Iris pigment epithelial cell (primary cell): ENCODE results near the gene ARRDC5.
"Not testable (repeated sequence)": the region's sequence is repeated elsewhere in the genome, so short reads cannot be mapped to it uniquely, and the experiment has no call there.

Experiments
- DNase-seq: peaks from one replicate; pipeline ENCODE4 v3.0.0-alpha.2; 2011; ENCODE audit warnings: low read depth

The ARRDC5 gene

DNA sequence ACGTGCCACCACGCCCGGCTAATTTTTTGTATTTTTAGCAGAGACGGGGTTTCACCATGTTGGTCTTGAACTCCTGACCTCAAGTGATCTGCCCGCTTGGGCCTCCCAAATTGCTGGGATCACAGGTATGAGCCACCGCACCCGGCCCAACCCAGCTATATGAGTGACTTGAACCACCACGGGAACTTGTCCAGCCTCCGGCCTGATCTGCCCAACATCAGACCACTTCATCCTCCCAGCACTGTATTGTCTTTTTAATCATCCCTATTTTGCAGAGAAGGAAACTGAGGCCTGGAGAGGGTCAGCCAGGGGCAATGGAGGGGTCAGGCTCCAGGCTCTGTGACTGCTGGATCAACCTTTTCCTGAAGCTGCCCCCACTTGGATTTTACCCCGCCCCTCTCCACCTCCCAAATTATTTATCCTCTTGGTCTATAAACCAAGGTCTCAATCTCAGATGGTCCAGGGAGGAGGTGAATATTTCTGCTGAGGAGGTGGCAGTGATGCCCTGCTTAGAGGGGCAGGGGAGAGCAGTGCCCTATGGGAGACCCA, 34.3 kb downstream of the ARRDC5 start:
- DNase-seq: no peak

DNA sequence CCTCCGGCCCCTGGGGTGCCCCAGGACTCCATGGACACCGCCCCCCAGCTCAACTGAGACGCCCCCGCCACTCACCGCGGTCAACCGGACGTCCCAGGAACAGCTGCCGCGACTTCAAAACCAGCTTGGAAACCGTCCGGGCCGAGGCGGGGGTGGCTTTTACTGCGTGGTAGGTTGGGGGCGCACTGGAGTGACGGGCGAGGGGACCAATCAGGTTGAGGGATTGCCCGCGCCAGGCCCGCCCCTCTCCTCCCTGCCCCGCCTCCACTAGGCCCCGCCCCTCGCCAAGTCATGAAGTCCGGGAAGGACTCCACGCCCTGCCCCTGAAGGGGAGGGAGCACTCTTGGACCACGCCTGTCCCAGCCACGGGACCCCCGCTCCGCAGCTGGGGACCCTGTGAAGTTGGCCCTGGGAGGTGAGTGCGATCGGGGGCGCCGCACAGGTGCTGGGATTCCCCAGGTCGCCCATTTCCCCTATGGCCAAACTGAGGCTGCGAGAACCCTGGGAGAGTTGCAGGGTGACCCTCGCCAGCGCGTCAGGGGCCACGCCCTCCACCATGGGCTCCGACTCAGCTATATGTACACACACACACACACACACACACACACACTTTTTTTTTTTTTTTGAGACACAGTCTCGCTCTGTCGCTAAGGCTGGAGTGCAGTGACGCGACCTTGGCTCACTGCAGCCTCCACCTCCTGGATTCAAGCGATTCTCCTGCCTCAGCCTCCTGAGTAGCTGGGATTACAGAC, 35.0 kb downstream of the ARRDC5 start, which contains the start of gene PLIN3:
Gene PLIN3 (minus strand): TSS at position 134 of the 752 bp plus-strand sequence. CDS start 6,273 bp downstream, outside the sequence.
- DNase-seq: peak; percentile 96

DNA sequence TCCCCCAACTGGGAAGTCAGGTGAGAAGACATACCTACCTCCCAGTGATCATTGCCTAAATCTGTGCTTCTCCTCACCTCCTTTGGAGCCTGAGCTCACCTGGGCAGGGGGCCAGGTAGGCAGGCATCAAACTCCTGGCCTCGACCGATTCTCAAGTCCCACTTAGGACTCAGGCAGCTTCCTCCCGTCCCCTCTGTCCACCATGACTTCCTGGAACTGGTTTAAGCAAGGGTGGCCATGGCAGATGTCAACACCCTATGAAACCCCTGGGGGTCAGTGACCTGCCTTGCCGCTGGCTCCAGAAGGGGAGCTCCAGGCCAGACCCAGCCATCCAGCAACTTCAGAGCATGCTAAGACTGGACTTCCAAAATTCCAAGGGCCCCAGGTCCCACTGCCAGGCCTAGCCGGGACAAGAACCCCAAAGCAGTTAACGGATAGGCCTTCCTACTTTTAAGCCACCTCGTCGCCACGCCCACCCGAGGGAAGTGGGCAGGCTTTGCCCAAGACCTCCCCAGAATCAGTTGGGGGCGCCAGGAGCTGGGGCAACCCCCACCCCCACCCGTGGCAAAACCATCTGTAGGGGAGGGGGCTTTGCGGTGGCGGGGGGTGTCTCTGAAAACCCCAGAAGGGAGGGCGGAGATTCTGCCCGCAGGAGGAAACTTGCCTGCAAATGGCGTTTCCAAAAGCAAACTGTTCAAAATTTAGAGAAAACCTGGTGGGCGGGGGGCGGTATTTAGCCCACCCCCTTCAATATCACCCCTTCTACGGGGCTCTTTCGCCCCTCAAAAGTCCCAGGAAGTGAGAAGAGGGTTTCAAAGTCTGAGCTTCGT, 35.9 kb downstream of the ARRDC5 start:
- peak; percentile 46 for DNase-seq

DNA sequence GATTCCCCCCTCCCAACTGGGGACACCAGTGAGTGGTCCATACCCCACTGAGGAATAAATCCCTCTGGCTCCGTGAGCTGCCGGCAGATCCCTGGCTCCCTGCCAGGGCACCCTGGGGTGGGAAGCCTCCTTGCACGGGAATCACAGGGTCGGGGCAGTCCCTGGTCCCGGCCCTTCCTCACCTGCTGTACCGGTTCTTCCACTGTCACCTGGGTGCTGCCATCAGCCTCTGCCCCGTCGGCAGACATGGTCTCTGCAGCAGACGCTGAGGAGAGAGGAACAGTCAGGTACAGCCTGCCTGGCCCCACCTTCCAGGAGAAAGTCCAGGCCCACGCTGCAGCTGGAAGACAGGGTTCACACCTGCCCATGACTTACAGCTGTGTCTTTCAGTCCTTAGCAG, 41.5 kb downstream of the ARRDC5 start:
- no peak for DNase-seq

DNA sequence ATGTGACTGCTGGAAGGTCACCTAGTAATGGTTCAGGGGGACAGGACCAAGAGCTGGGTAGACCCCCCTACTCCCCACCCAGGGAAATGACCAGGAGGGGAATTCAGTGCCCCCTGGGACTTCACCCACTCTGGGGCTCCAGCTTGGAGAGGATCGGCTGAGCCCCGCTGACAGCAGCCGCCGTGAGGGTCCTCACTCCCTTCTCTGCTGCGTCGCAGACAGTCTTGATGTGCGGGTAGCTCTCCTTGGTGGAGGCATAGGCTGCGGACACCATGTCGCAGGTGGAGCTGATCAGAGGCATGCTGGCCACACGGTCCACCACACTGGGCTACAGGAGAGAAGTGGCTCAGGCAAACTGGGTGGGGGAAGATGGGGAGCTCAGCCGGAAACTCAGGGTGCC, 43.0 kb downstream of the ARRDC5 start:
- no peak for DNase-seq

DNA sequence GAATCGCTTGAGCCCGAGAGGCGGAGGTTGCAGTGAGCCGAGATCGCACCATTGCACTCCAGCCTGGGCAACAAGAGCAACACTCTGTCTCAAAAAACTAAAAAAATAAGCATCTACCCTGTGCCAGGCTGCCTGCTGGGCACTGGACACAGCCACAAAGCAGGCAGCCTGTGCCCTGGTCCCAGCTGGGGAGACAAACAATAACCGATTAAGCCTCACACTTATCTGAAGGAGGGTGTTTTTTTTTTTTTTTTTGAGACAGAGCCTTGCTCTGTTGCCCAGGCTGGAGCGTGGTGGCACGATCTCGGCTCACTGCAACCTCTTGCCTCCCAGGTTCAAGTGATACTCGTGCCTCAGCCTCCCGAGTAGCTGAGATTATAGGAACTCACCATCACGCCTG, 46.2 kb downstream of the ARRDC5 start:
- DNase-seq: not testable (repeated sequence)

DNA sequence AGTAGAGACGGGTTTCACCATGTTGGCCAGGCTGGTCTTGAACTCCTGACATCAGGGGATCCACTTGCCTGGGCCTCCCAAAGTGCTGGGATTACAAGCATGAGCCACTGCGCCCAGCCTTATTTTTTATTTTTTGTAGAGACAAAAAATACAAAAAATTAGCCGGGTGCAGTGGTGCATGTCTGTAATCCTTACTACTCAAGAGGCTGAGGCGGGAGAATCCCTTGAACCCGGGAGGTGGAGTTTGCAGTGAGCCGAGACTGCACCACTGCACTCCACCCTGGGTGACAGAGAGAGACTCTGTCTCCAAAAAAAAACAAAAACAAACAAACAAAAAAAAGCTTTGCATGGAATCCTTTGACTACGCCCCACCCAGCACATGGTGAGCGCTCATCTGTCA, 49.2 kb downstream of the ARRDC5 start:
- DNase-seq: not testable (repeated sequence)

DNA sequence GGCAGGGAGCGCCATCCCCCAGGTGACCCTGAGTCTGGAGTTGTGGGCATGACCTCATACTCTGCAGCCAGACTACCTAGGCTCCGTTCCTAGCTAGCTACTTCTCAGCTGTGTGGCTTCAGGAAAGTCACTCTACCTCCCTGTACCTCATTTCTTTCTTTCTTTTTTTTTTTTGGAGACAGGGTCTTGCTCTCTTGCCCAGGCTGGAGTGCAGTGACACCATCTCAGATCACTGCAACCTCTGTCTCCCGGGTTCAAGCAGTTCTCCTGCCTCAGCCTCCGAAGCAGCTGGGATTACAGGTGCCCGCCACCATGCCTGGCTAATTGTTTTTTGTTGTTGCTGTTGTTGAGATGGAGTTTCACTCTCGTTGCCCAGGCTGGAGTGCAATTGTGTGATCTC, 50.2 kb downstream of the ARRDC5 start:
- no peak for DNase-seq

DNA sequence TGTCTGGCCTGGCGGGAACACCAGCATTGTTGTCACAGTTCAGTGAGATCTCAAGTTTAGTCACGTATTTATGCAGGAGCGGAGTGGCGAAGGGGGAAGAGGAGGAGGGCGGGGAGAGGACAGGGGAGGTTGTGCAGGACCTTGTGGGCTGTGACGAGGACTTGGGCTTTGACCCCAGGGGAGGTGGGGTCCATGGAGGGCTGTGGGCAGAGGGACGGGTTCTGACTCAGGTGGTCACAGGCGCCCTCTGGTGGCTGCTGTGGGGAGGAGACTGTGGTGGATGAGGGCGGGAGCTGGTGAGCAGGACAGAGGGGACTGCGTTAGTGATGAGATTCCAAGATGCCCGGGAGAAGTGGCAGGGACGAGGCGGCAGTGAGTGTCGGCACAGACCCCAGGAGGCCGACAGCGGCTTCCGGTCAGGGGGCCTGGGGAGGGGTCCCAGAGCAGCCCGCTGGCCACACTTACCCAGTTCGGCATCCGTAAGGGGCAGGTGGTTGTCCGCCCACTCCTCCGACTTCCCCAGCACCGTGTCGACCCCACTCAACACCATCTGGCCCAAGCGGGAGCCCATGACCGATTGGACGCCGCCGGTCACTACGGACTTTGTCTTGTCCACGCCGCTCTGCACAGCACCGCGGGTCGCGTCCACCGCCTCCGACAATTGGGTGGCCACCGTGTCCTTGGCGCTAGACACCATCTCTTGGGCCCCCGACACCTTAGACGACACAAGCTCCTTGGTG, 51.0 kb downstream of the ARRDC5 start:
- DNase-seq: peak; percentile 17

DNA sequence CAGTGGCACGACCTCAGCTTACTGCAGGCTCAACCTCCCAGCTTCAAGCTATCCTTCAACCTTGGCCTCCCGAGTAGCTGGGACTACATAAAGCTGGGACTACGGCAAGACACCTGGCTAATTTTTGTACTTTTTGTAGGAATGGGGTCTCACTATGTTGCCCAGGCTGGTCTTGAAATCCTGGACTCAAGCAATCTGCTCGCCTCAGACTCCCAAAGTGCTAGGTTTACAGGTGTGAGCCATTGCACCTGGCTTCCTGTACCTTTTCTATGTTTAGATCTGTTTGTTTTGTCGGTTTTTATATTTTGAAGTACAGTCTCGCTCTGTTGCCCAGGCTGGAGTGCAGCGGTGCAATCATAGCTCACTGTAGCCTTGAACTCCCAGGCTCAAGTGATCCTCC, 53.7 kb downstream of the ARRDC5 start:
- DNase-seq: no peak

DNA sequence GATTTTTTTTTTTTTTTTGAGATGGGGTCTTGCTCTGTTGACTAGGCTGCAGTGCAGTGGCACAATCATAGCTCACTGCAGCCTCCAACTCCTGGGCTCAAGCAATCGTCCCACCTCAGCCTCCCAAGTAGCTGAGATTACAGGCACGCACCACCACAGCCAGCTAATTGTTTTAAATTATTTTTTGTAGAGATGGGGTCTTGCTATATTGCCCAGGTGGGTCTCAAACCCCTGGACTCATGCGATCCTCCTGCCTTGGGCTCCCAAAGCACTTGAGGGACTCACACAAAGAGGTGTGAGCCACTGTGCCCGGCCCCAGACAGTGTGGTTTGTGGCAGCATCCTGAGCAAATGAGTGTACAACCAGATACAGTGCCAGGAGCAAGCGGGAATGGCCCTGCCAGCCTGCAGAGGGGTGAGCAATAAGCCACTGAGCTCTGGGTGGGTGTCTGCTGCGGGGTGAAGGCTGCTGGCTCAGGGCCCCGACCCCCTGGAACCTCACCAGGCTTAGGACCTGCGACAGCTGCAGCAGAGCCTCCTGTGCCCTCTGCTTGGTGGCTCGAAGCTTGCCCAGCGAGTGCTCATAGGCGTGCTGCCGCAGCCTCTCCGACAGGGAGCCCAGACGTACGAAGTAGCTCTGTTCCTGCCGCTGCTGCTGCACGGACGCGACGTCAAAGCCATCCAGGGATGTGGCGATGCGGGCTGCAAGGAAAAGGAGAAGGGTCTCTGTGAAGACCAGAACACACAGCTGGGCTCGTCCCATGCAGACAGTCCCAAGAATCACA, 55.3 kb downstream of the ARRDC5 start:
- DNase-seq: no peak

DNA sequence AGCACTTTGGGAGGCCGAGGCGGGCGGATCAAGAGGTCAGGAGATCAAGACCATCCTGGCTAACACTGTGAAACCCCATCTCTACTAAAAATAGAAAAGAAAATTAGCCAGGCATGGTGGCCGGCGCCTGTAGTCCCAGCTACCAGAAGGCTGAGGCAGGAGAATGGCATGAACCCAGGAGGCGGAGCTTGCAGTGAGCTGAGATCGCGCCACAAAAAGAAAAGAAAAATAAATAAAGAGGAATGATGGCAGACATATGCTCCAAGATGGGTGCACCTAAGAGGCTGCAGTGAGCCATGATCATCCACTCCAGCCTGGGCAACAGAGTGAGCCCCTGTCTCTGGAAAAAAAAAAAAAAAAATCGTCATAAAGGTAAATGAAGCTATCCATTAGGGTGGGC, 56.7 kb downstream of the ARRDC5 start:
- DNase-seq: peak; percentile 54

DNA sequence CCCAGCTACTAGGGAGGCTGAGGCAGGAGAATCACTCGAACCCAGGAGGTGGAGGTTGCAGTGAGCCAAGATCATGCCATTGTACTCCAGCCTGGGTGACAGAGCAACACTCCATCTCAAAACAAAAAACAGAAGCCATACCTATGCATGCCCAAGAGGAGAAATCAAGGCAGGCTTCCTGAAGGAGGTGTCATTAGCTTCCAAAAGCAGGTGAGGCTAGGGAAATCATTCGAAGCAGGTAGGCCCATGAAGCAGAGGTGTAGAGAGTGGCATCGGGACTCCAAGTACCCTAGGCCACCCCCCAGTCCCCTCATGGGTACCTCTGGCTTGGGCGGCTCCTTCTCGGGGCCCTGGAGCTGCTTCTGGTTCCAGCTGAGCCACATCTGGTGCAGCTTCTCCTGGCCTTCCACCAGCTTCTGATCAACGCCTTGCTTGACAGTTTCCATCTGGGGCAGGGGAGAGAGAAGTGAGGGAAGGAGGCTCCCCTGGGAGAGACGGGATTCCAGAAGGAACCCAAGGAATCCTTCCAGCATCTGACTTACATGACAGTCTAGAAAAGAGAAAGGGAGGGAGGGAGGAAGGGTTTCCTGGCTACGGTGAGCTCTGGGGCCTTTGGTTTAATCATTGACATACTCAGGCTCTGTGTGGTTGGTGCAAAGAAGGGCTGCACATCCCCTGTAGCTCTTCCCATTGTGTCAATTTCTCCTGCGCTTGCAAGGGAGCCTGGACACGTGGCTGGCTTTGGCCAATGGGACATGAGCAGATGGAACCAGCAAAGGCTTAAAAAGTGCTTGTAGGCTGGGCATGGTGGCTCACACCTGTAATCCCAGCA, 58.1 kb downstream of the ARRDC5 start:
- no peak for DNase-seq

DNA sequence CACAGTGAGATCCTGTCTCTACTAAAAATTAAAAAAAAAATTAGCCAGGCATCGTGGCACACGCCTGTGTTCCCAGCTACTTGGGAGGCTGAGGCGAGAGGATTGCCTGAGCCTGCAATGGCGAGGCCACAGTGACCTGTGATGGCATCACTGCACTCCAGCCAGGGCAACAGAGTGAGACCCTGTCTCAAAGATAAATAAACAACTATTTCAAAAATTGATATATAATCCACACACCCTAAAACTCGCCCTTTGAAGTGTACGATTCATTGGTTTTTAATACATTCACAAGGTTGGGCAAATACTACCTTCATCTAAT, 59.1 kb downstream of the ARRDC5 start:
- DNase-seq: no peak
